Measurements from ENCODE around the gene TEX14.

- TF ChIP-seq, protein P1, sequence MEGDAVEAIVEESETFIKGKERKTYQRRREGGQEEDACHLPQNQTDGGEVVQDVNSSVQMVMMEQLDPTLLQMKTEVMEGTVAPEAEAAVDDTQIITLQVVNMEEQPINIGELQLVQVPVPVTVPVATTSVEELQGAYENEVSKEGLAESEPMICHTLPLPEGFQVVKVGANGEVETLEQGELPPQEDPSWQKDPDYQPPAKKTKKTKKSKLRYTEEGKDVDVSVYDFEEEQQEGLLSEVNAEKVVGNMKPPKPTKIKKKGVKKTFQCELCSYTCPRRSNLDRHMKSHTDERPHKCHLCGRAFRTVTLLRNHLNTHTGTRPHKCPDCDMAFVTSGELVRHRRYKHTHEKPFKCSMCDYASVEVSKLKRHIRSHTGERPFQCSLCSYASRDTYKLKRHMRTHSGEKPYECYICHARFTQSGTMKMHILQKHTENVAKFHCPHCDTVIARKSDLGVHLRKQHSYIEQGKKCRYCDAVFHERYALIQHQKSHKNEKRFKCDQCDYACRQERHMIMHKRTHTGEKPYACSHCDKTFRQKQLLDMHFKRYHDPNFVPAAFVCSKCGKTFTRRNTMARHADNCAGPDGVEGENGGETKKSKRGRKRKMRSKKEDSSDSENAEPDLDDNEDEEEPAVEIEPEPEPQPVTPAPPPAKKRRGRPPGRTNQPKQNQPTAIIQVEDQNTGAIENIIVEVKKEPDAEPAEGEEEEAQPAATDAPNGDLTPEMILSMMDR (conservative IDR thresholded peaks at IDR 0.05): no peak
- no peak for TF ChIP-seq EZH2 (IDR thresholded peaks at IDR 0.05; ENCODE audit: low read depth)
Measured at GRCh38 chr17:58611331-58611730, 80.5 kb downstream of the TEX14 start.

Data from PC-9 (cell line).